HG03457 (cell line): Measurements from ENCODE around the gene MRPL52.

Experiments used
- ATAC-seq: cut with Tn5 transposase; IDR thresholded peaks from one replicate; pipeline ENCODE4 v1.9.1; 2021; ENCODE audit warnings: moderate number of reproducible peaks; ENCODE audit not compliant: unreplicated experiment

MRPL52 gene

GRCh38 chr14:22878271-22879246 lies 48.9 kb downstream of the MRPL52 start:
- ATAC-seq = no peak

GRCh38 chr14:22882064-22882463 lies 52.4 kb downstream of the MRPL52 start:
- no peak for ATAC-seq

- ATAC-seq = no peak
Measured at GRCh38 chr14:22882529-22883172, 53.0 kb downstream of the MRPL52 start.

- no peak for ATAC-seq
Measured at GRCh38 chr14:22883173-22883976, 53.7 kb downstream of the MRPL52 start, which contains the start of gene REM2. Gene REM2, plus strand, starts transcription at chr14:22883222. Its CDS starts 66 bp downstream, at chr14:22883288.

DNA sequence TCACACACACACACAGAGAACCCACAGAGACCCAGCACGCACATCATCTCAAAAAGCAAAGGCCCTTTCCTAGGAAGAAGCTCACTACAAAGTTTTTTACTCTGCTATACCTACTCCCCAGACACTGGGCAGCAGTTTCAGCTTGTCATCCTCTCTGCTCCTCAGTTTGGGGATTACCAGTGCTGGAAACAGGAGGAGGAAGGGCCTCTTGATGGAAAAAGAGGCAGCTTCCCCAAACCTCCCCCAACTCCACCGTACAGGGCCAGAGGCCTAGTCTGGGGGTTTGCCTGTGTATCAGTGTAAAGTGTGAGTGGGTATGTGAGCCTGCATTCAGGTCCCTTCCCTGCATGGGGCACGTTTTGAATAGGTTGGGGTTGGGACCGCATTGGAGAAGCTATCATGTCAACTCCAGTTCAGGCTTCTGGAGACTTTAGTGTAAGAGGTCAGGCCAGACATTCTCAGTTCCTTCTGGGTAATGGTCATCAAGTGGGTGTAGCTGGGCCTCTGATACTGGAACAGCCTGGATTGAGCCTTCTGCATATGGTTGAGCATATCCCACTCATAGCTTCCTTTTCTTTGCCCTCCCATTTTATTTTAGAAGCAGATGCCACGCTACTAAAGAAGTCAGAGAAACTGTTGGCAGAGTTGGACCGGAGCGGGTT lies 54.5 kb downstream of the MRPL52 start:
- no peak for ATAC-seq
